HG02623 (cell line): Measurements from ENCODE around the gene ZNF484.

ENCODE experiments used
- ATAC-seq: cut with Tn5 transposase; IDR thresholded peaks from one replicate; pipeline ENCODE4 v1.9.1; 2021; ENCODE audit warnings: moderate library complexity; ENCODE audit not compliant: unreplicated experiment

The ZNF484 gene

GRCh38 chr9:92795598-92796336 is 82.1 kb downstream of the ZNF484 start:
- ATAC-seq: no peak
